Hematopoietic multipotent progenitor cell treated with erythropoietin and hydrocortisone succinate and interleukin-3 and kit ligand, for 4 days (in vitro differentiated cells): ENCODE measurements around the gene EBNA1BP2.
"Not testable (repeated sequence)": the region's sequence is repeated elsewhere in the genome, so short reads cannot be mapped to it uniquely, and the experiment has no call there.

Experiments used
- DNase-seq: peaks from one replicate; pipeline ENCODE4 v3.0.0-alpha.2; 2015

The EBNA1BP2 gene

GRCh38 chr1:43171876-43172526, at the start of gene EBNA1BP2, which contains the start of gene CFAP57:
EBNA1BP2 (minus strand) TSS chr1:43172290; CDS start chr1:43172118, 172 bp downstream.
CFAP57 (plus strand) TSS chr1:43172330; CDS start chr1:43172754, 424 bp downstream.
- peak; percentile 97 for DNase-seq

GRCh38 chr1:43221797-43222196, 49.7 kb upstream of the EBNA1BP2 start:
- no peak for DNase-seq

- DNase-seq = peak; percentile 39
Measured at GRCh38 chr1:43220905-43221778, 49.1 kb upstream of the EBNA1BP2 start.

GRCh38 chr1:43217747-43218146, 45.7 kb upstream of the EBNA1BP2 start:
- no peak for DNase-seq

- no peak for DNase-seq
Measured at GRCh38 chr1:43214501-43215444, 42.7 kb upstream of the EBNA1BP2 start.

GRCh38 chr1:43208277-43208676, 36.2 kb upstream of the EBNA1BP2 start:
- not testable (repeated sequence) for DNase-seq

GRCh38 chr1:43207229-43207853, 35.3 kb upstream of the EBNA1BP2 start:
- DNase-seq = peak; percentile 11

GRCh38 chr1:43206600-43207228, 34.6 kb upstream of the EBNA1BP2 start:
- peak; percentile 42 for DNase-seq

GRCh38 chr1:43205671-43206070, 33.6 kb upstream of the EBNA1BP2 start:
- DNase-seq = peak; percentile 8

- DNase-seq = no peak
Measured at GRCh38 chr1:43204394-43204793, 32.3 kb upstream of the EBNA1BP2 start.

GRCh38 chr1:43203859-43204258, 31.8 kb upstream of the EBNA1BP2 start:
- no peak for DNase-seq

- DNase-seq = no peak
Measured at GRCh38 chr1:43199093-43199726, 27.1 kb upstream of the EBNA1BP2 start.

GRCh38 chr1:43197343-43198127, 25.4 kb upstream of the EBNA1BP2 start:
- DNase-seq = peak; percentile 12

- no peak for DNase-seq
Measured at GRCh38 chr1:43194509-43194908, 22.4 kb upstream of the EBNA1BP2 start.

GRCh38 chr1:43188106-43188505, 16.0 kb upstream of the EBNA1BP2 start:
- DNase-seq = no peak

- DNase-seq = no peak
Measured at GRCh38 chr1:43184995-43185394, 12.9 kb upstream of the EBNA1BP2 start.

GRCh38 chr1:43184388-43184787, 12.3 kb upstream of the EBNA1BP2 start:
- DNase-seq = no peak

GRCh38 chr1:43177691-43178090, 5.6 kb upstream of the EBNA1BP2 start:
- no peak for DNase-seq

- no peak for DNase-seq
Measured at GRCh38 chr1:43174873-43175272, 2.8 kb upstream of the EBNA1BP2 start.

GRCh38 chr1:43172527-43172972, 460 bp upstream of the EBNA1BP2 start:
- peak; percentile 96 for DNase-seq
